ENCODE data around the gene SGMS1. TPM values are rescaled to one million over a fixed set of nuclear protein-coding genes. Genes with fewer than 3 reads are reported as not detected.

Gene SGMS1
- total and polyA plus RNA-seq, 2 donors (not counting 1 experiment from before 2014, with no cell fraction given): 39.9 to 82.1 TPM

GRCh38 chr10:50461123-50461522, 162.6 kb downstream of the SGMS1 start:
- TF ChIP-seq EZH2 (IDR thresholded peaks at IDR 0.05; ENCODE audit: low read length, missing control alignments) (no peak), CTCF (conservative IDR thresholded peaks at IDR 0.05 in 1 of 2, IDR thresholded peaks at IDR 0.05 in 1 of 2; ENCODE audit: low read depth in 1 of 2, low read length in 2 of 2) (no peak)
- no peak for DNase-seq (ENCODE audit: low read depth in 2 of 2)
- Histone ChIP-seq H3K4me2 (ENCODE audit: extremely low read depth, insufficient read depth, low read length) (no peak overlapping the region), H2AFZ (ENCODE audit: low read length) (no peak overlapping the region), H3K27me3 (ENCODE audit: control insufficient read depth, insufficient read depth, low read length) (no peaks in the 10 kb centered on the region), H3K27ac (ENCODE audit: insufficient read depth, low read length) (no peak overlapping the region), H3K9me3 (ENCODE audit: control insufficient read depth, insufficient read depth, low read depth, low read length) (no peaks in the 10 kb centered on the region), H3K4me3 (replicated peaks in 1 of 4; ENCODE audit: control extremely low read depth in 1 of 4, insufficient read depth in 1 of 4, low read depth in 3 of 4, low read length in 4 of 4) (no peak overlapping the region), H4K20me1 (ENCODE audit: control insufficient read depth, extremely low read depth, insufficient read depth, low read length) (no peaks in the 10 kb centered on the region), H3K36me3 (ENCODE audit: control insufficient read depth, insufficient read depth, low read length) (no peaks in the 10 kb centered on the region), H3K9ac (ENCODE audit: insufficient read depth, low read length) (no peak overlapping the region), H3K79me2 (ENCODE audit: control insufficient read depth, insufficient read depth, low read length) (no peaks in the 10 kb centered on the region), H3K4me1 (ENCODE audit: control insufficient read depth, extremely low read depth, insufficient read depth, low read length) (no peaks in the 10 kb centered on the region)

GRCh38 chr10:50456719-50457118, 167.0 kb downstream of the SGMS1 start:
- H3K9me3 ChIP-seq (ENCODE audit: control insufficient read depth, insufficient read depth, low read depth, low read length): no peaks in the 10 kb centered on the region
- H2AFZ ChIP-seq (ENCODE audit: low read length): no peak overlapping the region
- no peak for TF ChIP-seq EZH2 (IDR thresholded peaks at IDR 0.05; ENCODE audit: low read length, missing control alignments)
- TF ChIP-seq CTCF (conservative IDR thresholded peaks at IDR 0.05 in 1 of 2, IDR thresholded peaks at IDR 0.05 in 1 of 2; ENCODE audit: low read depth in 1 of 2, low read length in 2 of 2): no peak
- no peaks in the 10 kb centered on the region for H3K79me2 ChIP-seq (ENCODE audit: control insufficient read depth, insufficient read depth, low read length)
- no peaks in the 10 kb centered on the region for H3K4me1 ChIP-seq (ENCODE audit: control insufficient read depth, extremely low read depth, insufficient read depth, low read length)
- no peak overlapping the region for H3K4me2 ChIP-seq (ENCODE audit: extremely low read depth, insufficient read depth, low read length)
- no peaks in the 10 kb centered on the region for H3K27me3 ChIP-seq (ENCODE audit: control insufficient read depth, insufficient read depth, low read length)
- H3K4me3 ChIP-seq (replicated peaks in 1 of 4; ENCODE audit: control extremely low read depth in 1 of 4, insufficient read depth in 1 of 4, low read depth in 3 of 4, low read length in 4 of 4): no peak overlapping the region
- H3K9ac ChIP-seq (ENCODE audit: insufficient read depth, low read length): no peak overlapping the region
- no peaks in the 10 kb centered on the region for H3K36me3 ChIP-seq (ENCODE audit: control insufficient read depth, insufficient read depth, low read length)
- DNase-seq (ENCODE audit: low read depth in 2 of 2): no peak
- no peaks in the 10 kb centered on the region for H4K20me1 ChIP-seq (ENCODE audit: control insufficient read depth, extremely low read depth, insufficient read depth, low read length)
- H3K27ac ChIP-seq (ENCODE audit: insufficient read depth, low read length): no peak overlapping the region

- no peak for DNase-seq (ENCODE audit: low read depth in 2 of 2)
- H3K79me2 ChIP-seq (ENCODE audit: control insufficient read depth, insufficient read depth, low read length): no peaks in the 10 kb centered on the region
- H3K4me1 ChIP-seq (ENCODE audit: control insufficient read depth, extremely low read depth, insufficient read depth, low read length): no peaks in the 10 kb centered on the region
- H3K9ac ChIP-seq (ENCODE audit: insufficient read depth, low read length): no peak overlapping the region
- H3K27ac ChIP-seq (ENCODE audit: insufficient read depth, low read length): no peak overlapping the region
- H3K4me3 ChIP-seq (replicated peaks in 1 of 4; ENCODE audit: control extremely low read depth in 1 of 4, insufficient read depth in 1 of 4, low read depth in 3 of 4, low read length in 4 of 4): no peak overlapping the region
- H3K4me2 ChIP-seq (ENCODE audit: extremely low read depth, insufficient read depth, low read length): no peak overlapping the region
- H3K36me3 ChIP-seq (ENCODE audit: control insufficient read depth, insufficient read depth, low read length): no peaks in the 10 kb centered on the region
- H3K9me3 ChIP-seq (ENCODE audit: control insufficient read depth, insufficient read depth, low read depth, low read length): no peaks in the 10 kb centered on the region
- TF ChIP-seq EZH2 (IDR thresholded peaks at IDR 0.05; ENCODE audit: low read length, missing control alignments) (no peak), CTCF (conservative IDR thresholded peaks at IDR 0.05 in 1 of 2, IDR thresholded peaks at IDR 0.05 in 1 of 2; ENCODE audit: low read depth in 1 of 2, low read length in 2 of 2) (no peak)
- H4K20me1 ChIP-seq (ENCODE audit: control insufficient read depth, extremely low read depth, insufficient read depth, low read length): no peaks in the 10 kb centered on the region
- no peaks in the 10 kb centered on the region for H3K27me3 ChIP-seq (ENCODE audit: control insufficient read depth, insufficient read depth, low read length)
- no peak overlapping the region for H2AFZ ChIP-seq (ENCODE audit: low read length)
These were observed 169.8 kb downstream of the SGMS1 start for GRCh38 chr10:50453940-50454339.
